Bronchial epithelial cell (primary cell): Measurements from ENCODE around the gene EML3. TPM values are rescaled to one million over a fixed set of nuclear protein-coding genes. Genes with fewer than 3 reads are reported as not detected.

Experiments
- DNase-seq: peaks from one replicate; pipeline ENCODE4 v3.0.0-alpha.2; 2010; ENCODE audit warnings: low read depth
- FAIRE-seq: peaks from 2 replicates; lab custom pipeline; 2011; peaks lifted over from hg19 to GRCh38; lab: Jason Lieb, UNC
- H3K27me3 ChIP-seq: 2 replicates; pipeline ENCODE4 v1.5.1; 2011; ENCODE audit warnings: low read length; ENCODE audit not compliant: control insufficient read depth, insufficient read depth
- H3K36me3 ChIP-seq: 2 replicates; pipeline ENCODE4 v1.5.1; 2011; ENCODE audit warnings: low read length; ENCODE audit not compliant: control insufficient read depth, insufficient read depth
- H3K4me3 ChIP-seq: 2 replicates; pipeline ENCODE4 v1.5.1; 2011; ENCODE audit warnings: mild to moderate bottlenecking, low read depth, low read length, control low read depth
- CTCF ChIP-seq: IDR thresholded peaks from 2 replicates; pipeline ENCODE4 v1.5.1; 2011; ENCODE audit warnings: mild to moderate bottlenecking, moderate library complexity, low read length, control low read depth, inconsistent platforms; ENCODE audit not compliant: insufficient read depth, severe bottlenecking
- total RNA-seq: library from RNA; depleted of rRNA; stranded (reverse); fragments of >200 nt; gene quantifications from 2 replicates; pipeline ENCODE4 v1.2.1, GENCODE V29; 2014

EML3 gene
- total RNA-seq, 1 donor from 2014 or later, result 10.0 TPM

GRCh38 chr11:62554387-62555167 is 58.0 kb downstream of the EML3 start:
- FAIRE-seq (no peak), DNase-seq (no peak)
- no peak for TF ChIP-seq CTCF

GRCh38 chr11:62553839-62554361 is 58.7 kb downstream of the EML3 start:
- Histone ChIP-seq H3K4me3 (no peak overlapping the region), H3K36me3 (no peaks in the 10 kb centered on the region), H3K27me3 (no peaks in the 10 kb centered on the region)
- FAIRE-seq (no peak), DNase-seq (peak; percentile 87)
- TF ChIP-seq CTCF, result no peak

More at GRCh38 chr11:62554387-62555167, 58.0 kb downstream of the EML3 start:
- Histone ChIP-seq H3K36me3 (peaks cover 3% of the 10 kb centered on the region), H3K27me3 (no peaks in the 10 kb centered on the region), H3K4me3 (no peak overlapping the region)

- peak; percentile 94 for DNase-seq
- TF ChIP-seq CTCF, result no peak
- FAIRE-seq, result peak; percentile 93
- Histone ChIP-seq H3K36me3 (no peaks in the 10 kb centered on the region), H3K27me3 (no peaks in the 10 kb centered on the region), H3K4me3 (peak overlapping the region; percentile 7)
These were observed 59.3 kb downstream of the EML3 start for GRCh38 chr11:62553080-62553838.

- Histone ChIP-seq H3K4me3 (peak overlapping the region; percentile 7), H3K27me3 (no peaks in the 10 kb centered on the region), H3K36me3 (no peaks in the 10 kb centered on the region)
- DNase-seq (peak; percentile 35), FAIRE-seq (no peak)
- TF ChIP-seq CTCF, result no peak
These were observed 60.0 kb downstream of the EML3 start for GRCh38 chr11:62552485-62553079.

Other genes starting within 250 kb of the EML3 start
- gene SCGB1A1, start 193.7 kb downstream of the EML3 start, total RNA-seq, result not detected in 2 replicates
- 354 and 607 TPM in 2 replicates for gene AHNAK, start 66.0 kb downstream of the EML3 start, total RNA-seq
- 2,058 and 2,441 TPM in 2 replicates for gene EEF1G, start 38.9 kb downstream of the EML3 start, total RNA-seq
- 7.0 and 9.5 TPM in 2 replicates for gene TUT1, start 21.3 kb downstream of the EML3 start, total RNA-seq
- 150 and 162 TPM in 2 replicates for gene MTA2, start 10.9 kb downstream of the EML3 start, total RNA-seq
- 2.6 and 2.8 TPM in 2 replicates for gene ROM1, start 482 bp upstream of the EML3 start, total RNA-seq
- 24.2 and 26.2 TPM in 2 replicates for gene B3GAT3, start 9.2 kb upstream of the EML3 start, total RNA-seq
- gene GANAB, start 33.8 kb upstream of the EML3 start, total RNA-seq, result 138 TPM in 2 replicates
- gene INTS5, start 40.5 kb upstream of the EML3 start, total RNA-seq, result 17.1 and 19.8 TPM in 2 replicates
- 79.5 and 83.7 TPM in 2 replicates for gene C11orf98, start 52.4 kb upstream of the EML3 start, total RNA-seq
- gene CSKMT, start 52.5 kb upstream of the EML3 start, total RNA-seq, result 12.3 and 21.3 TPM in 2 replicates
- gene UQCC3, start 58.9 kb upstream of the EML3 start, total RNA-seq, result 27.9 and 29.4 TPM in 2 replicates
- gene LBHD1, start 59.5 kb upstream of the EML3 start, total RNA-seq, result 0.77 and 1.1 TPM in 2 replicates
- 176 and 227 TPM in 2 replicates for gene UBXN1, start 66.3 kb upstream of the EML3 start, total RNA-seq
- 0.26 and 1.2 TPM in 2 replicates for gene LRRN4CL, start 76.8 kb upstream of the EML3 start, total RNA-seq
- 23.7 and 42.0 TPM in 2 replicates for gene BSCL2, start 94.6 kb upstream of the EML3 start, total RNA-seq
- not detected in 2 replicates for gene GNG3, start 94.9 kb upstream of the EML3 start, total RNA-seq
- 9.2 and 15.2 TPM in 2 replicates for gene HNRNPUL2, start 114.7 kb upstream of the EML3 start, total RNA-seq
- gene TTC9C, start 115.7 kb upstream of the EML3 start, total RNA-seq, result 21.4 and 27.4 TPM in 2 replicates
- gene ZBTB3, start 141.4 kb upstream of the EML3 start, total RNA-seq, result 11.0 and 11.6 TPM in 2 replicates
- 102 and 121 TPM in 2 replicates for gene POLR2G, start 148.8 kb upstream of the EML3 start, total RNA-seq
- 16.6 and 17.1 TPM in 2 replicates for gene TAF6L, start 158.6 kb upstream of the EML3 start, total RNA-seq
- gene TMEM179B, start 174.6 kb upstream of the EML3 start, total RNA-seq, result 19.0 and 30.0 TPM in 2 replicates
- gene TMEM223, start 179.2 kb upstream of the EML3 start, total RNA-seq, result 18.6 and 19.5 TPM in 2 replicates
- gene NXF1, start 192.7 kb upstream of the EML3 start, total RNA-seq, result 13.4 and 15.3 TPM in 2 replicates
- 31.3 and 36.2 TPM in 2 replicates for gene STX5, start 219.3 kb upstream of the EML3 start, total RNA-seq
- gene TEX54, start 220.1 kb upstream of the EML3 start, total RNA-seq, result not detected in 2 replicates
- gene WDR74, start 226.8 kb upstream of the EML3 start, total RNA-seq, result 59.0 and 113 TPM in 2 replicates